Urinary bladder (tissue), 4 donors: ENCODE results near the gene DNAH14. TPM values are rescaled to one million over a fixed set of nuclear protein-coding genes. Genes with fewer than 3 reads are reported as not detected.
"Not testable (repeated sequence)": the region's sequence is repeated elsewhere in the genome, so short reads cannot be mapped to it uniquely, and the experiment has no call there.

ENCODE experiments used
- DNase-seq: peaks from one replicate; pipeline ENCODE4 v3.0.0-alpha.2; 2015; ENCODE audit errors: extremely low spot score
- H3K27ac ChIP-seq: one replicate; pipeline ENCODE4 v1.5.1; 2013; ENCODE audit warnings: low read depth, mild to moderate bottlenecking, moderate library complexity
- H3K36me3 ChIP-seq: one replicate; pipeline ENCODE4 v1.6.1; 2013; ENCODE audit warnings: mild to moderate bottlenecking, moderate library complexity; ENCODE audit not compliant: insufficient read depth
- H3K4me1 ChIP-seq: one replicate; pipeline ENCODE4 v1.6.1; 2013; ENCODE audit warnings: mild to moderate bottlenecking, moderate library complexity; ENCODE audit not compliant: insufficient read depth
- H3K4me3 ChIP-seq: one replicate; pipeline ENCODE4 v1.5.1; 2013; ENCODE audit warnings: low read depth, low read length
- WGBS: extraction: QIAGEN DNeasy Blood & Tissue Kit; methylation state at CpG from one replicate; pipeline ENCODE4 v1.1.7; 2013; 5-methylcytosine and 5-hydroxymethylcytosine counted together
- polyA plus RNA-seq: library from polyadenylated mRNA; stranded (reverse); fragments of 200-250 nt; gene quantifications from one replicate; pipeline ENCODE4 v1.2.3, GENCODE V29; 2013
- total RNA-seq: library from RNA; depleted of rRNA; stranded (reverse); fragments of >200 nt; gene quantifications from one replicate; pipeline ENCODE4 v1.2.3, GENCODE V29; 2014
- donor health status: healthy with polysubstance abuse.
- donor health status: healthy.

DNAH14 gene
- total and polyA plus RNA-seq, 2 donors, result 2.8 to 70.4 TPM

DNA sequence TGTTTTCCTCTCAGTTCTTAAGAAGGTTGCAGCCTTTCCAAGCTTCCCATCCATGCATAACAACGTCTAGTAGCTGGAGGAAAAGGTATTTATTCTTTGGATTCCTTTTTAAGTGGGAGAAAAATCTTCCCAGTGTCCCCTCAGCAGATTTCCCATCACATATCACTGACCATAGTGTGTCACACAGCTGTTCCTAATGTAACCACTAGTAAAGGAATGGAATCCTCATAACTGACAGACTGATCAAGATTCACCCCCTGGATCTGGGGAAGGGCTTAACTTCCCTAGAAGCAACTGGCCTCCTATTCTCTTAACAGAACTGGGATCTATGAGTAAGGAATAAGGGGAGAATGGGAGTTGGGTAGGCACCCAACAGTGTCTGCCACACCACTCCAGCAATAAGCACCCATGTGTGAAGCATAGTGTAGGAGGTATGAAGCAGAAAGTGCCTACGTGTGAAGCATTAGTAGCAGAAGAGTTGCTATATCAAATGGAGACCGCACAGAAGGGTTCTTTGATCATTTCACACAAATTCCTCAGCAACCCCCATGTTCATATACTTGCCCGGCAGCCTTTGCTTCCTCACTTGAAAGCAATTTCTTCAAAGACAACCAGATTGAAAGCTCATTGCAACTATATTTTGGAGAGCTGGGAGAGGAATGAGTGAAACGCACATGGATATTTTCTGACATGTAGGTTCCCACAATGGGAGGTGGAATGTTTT, 28.2 kb upstream of the DNAH14 start:
- Histone ChIP-seq H3K4me3 (no peak overlapping the region), H3K36me3 (no peaks in the 10 kb centered on the region), H3K4me1 (no peaks in the 10 kb centered on the region), H3K27ac (no peak overlapping the region)
- WGBS, result 62% methylated on average over 5 of the region's 5 CpGs
- DNase-seq, result no peak

DNA sequence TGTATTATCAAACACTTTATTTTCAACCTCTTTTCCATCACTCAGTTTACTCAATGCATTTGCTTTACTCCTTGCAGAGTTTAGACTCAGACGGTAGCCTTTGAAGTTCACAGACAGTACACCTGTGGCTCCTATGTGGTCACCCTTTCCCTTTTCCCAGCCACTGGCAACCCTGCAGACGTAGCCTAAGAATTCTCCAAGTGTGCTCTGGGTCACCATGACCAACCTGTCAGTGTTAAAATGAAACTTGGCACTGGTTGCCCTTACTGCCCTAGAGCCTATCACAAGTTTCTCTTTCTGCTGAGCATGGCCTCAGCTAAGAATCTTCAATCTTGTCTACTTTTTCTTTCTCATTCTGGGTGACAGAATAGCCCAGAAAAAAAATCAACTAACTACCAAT, 25.5 kb upstream of the DNAH14 start:
- no peaks in the 10 kb centered on the region for H3K4me1 ChIP-seq
- WGBS, result 80% methylated on average over 2 of the region's 2 CpGs
- no peak for DNase-seq

GRCh38 chr1:224906340-224906739, 23.1 kb upstream of the DNAH14 start:
- no peak overlapping the region for H3K4me3 ChIP-seq
- H3K4me1 ChIP-seq, result no peaks in the 10 kb centered on the region
- no peaks in the 10 kb centered on the region for H3K36me3 ChIP-seq
- no peak overlapping the region for H3K27ac ChIP-seq
- WGBS, result 93% methylated on average over 1 of the region's 1 CpG
- no peak for DNase-seq

More for the DNA sequence above, 25.5 kb upstream of the DNAH14 start:
- no peak overlapping the region for H3K27ac ChIP-seq
- no peak overlapping the region for H3K4me3 ChIP-seq
- H3K36me3 ChIP-seq, result no peaks in the 10 kb centered on the region

DNA sequence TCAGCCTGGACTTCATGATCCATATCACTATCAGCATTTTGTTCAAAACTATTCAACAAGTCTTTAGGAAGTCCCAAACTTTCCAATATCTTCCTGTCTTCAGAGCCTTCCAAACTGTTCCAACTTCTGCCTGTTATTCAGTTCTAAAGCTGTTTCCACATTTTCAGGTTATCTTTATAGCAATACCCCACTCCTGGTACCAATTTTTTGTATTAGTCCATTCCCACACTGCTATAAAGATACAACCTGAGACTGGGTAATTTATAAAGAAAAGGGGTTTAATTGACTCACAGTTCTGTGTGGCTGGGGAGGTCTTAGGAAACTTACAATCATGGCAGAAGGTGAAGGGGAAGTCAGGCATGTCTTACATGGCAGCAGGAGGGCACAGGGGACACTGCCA, 18.3 kb upstream of the DNAH14 start:
- DNase-seq, result no peak
- H3K36me3 ChIP-seq, result no peaks in the 10 kb centered on the region

DNA sequence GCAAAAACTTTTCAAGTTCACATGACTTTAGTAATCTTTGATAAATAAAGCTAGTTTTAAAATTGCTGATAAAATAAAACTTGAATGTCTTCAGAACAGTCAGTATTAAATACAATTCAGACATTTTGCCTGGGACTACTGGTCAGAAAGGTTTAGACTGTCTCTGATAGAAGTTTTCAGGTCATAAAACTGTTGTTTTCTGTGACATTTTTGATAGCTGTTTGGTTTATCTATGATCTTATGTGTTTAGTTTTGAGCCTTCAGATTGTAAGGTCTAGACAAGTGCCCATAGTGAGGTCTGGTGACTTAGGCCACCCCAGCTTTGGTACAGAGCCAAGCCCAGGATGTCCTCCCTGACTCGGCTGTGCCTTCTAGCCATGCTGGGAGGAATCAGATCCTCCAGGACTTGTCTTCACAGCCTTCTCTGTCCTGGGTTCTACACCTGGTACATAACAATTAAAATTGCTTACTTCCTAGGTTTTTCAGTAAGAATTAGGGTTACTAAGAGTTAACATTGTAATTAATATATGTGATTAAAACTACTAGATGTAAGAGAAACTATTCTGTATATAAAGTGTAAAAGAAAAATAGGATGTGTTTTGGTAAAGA, 15.1 kb upstream of the DNAH14 start:
- no peaks in the 10 kb centered on the region for H3K4me1 ChIP-seq
- H3K4me3 ChIP-seq, result no peak overlapping the region
- H3K27ac ChIP-seq, result no peak overlapping the region
- no peaks in the 10 kb centered on the region for H3K36me3 ChIP-seq
- DNase-seq, result no peak
- WGBS, result 96% methylated on average over 1 of the region's 1 CpG

More for the DNA sequence above, 18.3 kb upstream of the DNAH14 start:
- Histone ChIP-seq H3K27ac (no peak overlapping the region), H3K4me3 (no peak overlapping the region), H3K4me1 (no peaks in the 10 kb centered on the region)

- 91% methylated on average over 4 of the region's 4 CpGs for WGBS
- DNase-seq, result no peak
- H3K4me3 ChIP-seq, result no peak overlapping the region
- H3K36me3 ChIP-seq, result no peaks in the 10 kb centered on the region
- H3K27ac ChIP-seq, result no peak overlapping the region
- no peaks in the 10 kb centered on the region for H3K4me1 ChIP-seq
These were observed 10.0 kb upstream of the DNAH14 start for GRCh38 chr1:224919508-224919907.

DNA sequence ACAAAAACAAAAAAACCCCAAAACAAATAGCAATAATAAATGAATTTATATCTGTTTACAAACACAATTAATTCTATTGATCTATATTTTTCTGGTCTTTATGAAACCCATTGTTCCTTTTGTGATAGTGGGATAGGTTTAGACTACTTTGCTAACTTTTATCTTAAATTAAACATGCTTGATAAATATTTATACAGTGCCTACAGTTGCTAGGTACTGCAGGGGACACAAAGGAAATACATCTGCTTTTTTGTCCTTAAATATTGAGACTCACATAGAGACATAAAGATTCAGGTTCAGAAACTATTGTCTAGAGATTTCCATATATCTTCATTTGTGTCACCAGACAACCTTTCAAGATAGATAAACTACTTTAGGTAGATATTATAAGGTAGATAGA, 8.5 kb upstream of the DNAH14 start:
- Histone ChIP-seq H3K36me3 (no peaks in the 10 kb centered on the region), H3K4me3 (no peak overlapping the region), H3K4me1 (no peaks in the 10 kb centered on the region), H3K27ac (no peak overlapping the region)
- DNase-seq, result no peak

DNA sequence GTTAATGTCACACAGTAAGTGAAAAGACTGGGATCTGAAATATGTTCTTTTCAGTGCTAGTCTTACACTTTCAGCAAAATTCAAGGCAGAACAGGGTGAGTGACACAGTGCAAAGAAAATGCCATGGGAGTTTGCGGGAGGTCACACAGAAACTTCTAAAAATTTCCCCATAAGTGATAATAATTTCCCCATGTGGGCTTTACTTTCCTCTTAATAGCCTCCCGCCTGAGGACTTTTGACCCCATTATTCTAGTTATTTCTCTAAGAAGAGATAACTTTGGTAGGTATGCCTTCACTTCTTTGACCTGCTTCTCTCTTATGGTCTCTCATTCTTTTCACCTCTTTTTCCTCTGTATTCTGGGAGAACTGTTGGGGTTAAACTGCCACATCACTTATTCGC, 8.1 kb upstream of the DNAH14 start:
- H3K4me3 ChIP-seq, result no peak overlapping the region
- H3K36me3 ChIP-seq, result no peaks in the 10 kb centered on the region
- DNase-seq, result no peak
- 95% methylated on average over 3 of the region's 3 CpGs for WGBS
- no peaks in the 10 kb centered on the region for H3K4me1 ChIP-seq
- no peak overlapping the region for H3K27ac ChIP-seq

GRCh38 chr1:224922404-224923164, 6.9 kb upstream of the DNAH14 start:
- Histone ChIP-seq H3K36me3 (no peaks in the 10 kb centered on the region), H3K4me1 (no peaks in the 10 kb centered on the region), H3K4me3 (no peak overlapping the region), H3K27ac (no peak overlapping the region)
- WGBS, result 37% methylated on average over 5 of the region's 5 CpGs
- no peak for DNase-seq

DNA sequence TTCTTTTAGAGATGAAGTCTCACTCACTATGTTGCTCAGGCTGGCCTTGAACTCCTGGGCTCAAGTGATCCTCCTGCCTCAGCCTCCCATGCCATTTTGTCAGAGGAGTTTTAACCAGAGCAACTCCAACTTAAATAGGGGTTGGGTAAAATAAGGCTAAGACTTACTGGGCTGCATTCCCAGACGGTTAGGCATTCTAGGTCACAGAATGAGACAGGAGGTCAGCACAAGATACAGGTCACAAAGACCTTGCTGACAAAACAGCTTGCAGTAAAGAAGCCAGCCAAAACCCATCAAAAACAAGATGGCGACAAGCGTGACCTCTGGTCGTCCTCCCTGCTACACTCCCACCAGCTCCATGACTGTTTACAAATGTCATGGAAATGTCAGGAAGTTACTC, 5.7 kb upstream of the DNAH14 start:
- DNase-seq, result no peak
- 65% methylated on average over 4 of the region's 4 CpGs for WGBS

DNA sequence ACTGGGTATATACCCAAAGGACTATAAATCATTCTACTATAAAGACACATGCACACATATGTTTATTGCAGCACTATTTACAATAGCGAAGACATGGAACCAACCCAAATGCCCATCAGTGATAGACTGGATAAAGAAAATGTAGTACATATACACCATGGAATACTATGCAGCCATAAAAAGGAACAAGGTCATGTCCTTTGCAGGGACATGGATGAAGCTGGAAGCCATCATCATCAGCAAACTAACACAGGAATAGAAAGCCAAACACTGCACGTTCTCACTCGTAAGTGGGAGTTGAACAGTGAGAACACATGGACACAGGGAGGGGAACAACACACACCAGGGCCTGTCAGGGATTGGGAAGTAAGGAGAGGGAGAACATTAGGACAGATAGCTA, 1.8 kb upstream of the DNAH14 start:
- H3K4me3 ChIP-seq, H3K36me3 ChIP-seq, DNase-seq, H3K4me1 ChIP-seq, H3K27ac ChIP-seq: not testable (repeated sequence)
- WGBS, result 91% methylated on average over 3 of the region's 3 CpGs

More for the DNA sequence above, 5.7 kb upstream of the DNAH14 start:
- H3K4me1 ChIP-seq, result no peaks in the 10 kb centered on the region
- H3K36me3 ChIP-seq, result no peaks in the 10 kb centered on the region
- no peak overlapping the region for H3K27ac ChIP-seq
- no peak overlapping the region for H3K4me3 ChIP-seq

- Histone ChIP-seq H3K36me3 (no peaks in the 10 kb centered on the region), H3K4me1 (no peaks in the 10 kb centered on the region), H3K27ac (no peak overlapping the region), H3K4me3 (no peak overlapping the region)
- no peak for DNase-seq
- WGBS, result 87% methylated on average over 4 of the region's 4 CpGs
These were observed 569 bp upstream of the DNAH14 start for GRCh38 chr1:224928906-224929305.

DNA sequence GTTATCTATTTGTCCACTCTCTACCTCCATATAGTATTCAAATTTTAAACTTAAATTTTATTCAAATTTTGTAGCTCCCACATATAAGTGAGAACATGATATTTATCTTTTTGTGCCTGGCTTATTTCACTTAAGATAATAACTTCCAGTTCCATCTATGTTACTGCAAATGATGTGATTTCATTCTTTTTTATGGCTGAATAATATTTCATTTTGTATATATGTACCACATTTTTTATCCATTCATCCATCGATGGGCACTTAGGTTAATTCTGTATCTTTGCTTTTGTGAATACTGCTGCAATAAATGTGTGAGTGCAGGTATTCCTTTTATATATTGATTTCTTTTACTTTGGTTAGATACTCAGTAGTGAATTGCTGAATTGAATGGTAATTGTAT, 2.1 kb downstream of the DNAH14 start:
- no peaks in the 10 kb centered on the region for H3K36me3 ChIP-seq
- no peak for DNase-seq
- WGBS, result 98% methylated on average over 1 of the region's 1 CpG
- H3K4me3 ChIP-seq, result no peak overlapping the region
- no peaks in the 10 kb centered on the region for H3K4me1 ChIP-seq
- H3K27ac ChIP-seq, result no peak overlapping the region

- WGBS, result 100% methylated on average over 1 of the region's 1 CpG
These were observed 3.3 kb downstream of the DNAH14 start for GRCh38 chr1:224932607-224933249.

More at GRCh38 chr1:224932607-224933249, 3.3 kb downstream of the DNAH14 start:
- no peak overlapping the region for H3K4me3 ChIP-seq
- no peaks in the 10 kb centered on the region for H3K36me3 ChIP-seq
- H3K27ac ChIP-seq, result no peak overlapping the region
- DNase-seq, result no peak
- H3K4me1 ChIP-seq, result no peaks in the 10 kb centered on the region
